ENCODE measurements around the gene CFAP107.

DNA sequence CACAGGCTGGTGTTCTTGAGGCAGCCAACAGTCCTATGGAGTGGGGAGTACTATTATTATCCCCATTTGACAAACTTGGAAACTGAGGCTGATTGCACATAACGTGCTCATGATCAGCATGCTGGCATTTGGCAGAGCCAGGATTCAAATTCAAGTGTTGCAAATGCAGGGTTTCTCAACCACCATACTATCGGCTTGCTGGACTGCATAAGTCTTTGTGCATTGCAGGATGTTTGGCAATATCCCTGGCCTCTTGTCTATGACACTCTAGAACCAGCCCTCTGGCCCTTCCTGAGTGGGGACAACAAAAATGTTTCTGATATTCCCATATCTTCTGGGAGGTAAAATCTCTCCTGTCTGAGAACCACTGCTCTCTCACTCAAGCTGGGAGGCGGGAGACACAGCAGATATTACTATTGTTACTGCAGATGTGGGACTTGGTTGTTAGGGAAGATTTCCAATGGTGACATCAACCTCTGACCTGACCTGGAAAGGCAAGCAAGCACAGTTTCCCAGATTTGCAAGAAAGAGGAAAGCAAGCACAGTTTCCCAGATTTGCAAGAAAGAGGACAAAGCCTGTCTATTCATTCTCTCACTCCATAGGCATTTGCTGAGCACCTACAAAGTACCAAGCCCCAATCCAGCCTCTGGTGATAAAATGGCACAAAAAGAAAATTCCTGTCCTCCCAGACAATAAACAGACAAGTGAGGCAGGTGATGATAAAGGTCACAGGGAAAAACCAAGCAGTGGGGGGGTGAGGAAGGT is 31.1 kb upstream of the CFAP107 start:
- TF ChIP-seq, protein P1, sequence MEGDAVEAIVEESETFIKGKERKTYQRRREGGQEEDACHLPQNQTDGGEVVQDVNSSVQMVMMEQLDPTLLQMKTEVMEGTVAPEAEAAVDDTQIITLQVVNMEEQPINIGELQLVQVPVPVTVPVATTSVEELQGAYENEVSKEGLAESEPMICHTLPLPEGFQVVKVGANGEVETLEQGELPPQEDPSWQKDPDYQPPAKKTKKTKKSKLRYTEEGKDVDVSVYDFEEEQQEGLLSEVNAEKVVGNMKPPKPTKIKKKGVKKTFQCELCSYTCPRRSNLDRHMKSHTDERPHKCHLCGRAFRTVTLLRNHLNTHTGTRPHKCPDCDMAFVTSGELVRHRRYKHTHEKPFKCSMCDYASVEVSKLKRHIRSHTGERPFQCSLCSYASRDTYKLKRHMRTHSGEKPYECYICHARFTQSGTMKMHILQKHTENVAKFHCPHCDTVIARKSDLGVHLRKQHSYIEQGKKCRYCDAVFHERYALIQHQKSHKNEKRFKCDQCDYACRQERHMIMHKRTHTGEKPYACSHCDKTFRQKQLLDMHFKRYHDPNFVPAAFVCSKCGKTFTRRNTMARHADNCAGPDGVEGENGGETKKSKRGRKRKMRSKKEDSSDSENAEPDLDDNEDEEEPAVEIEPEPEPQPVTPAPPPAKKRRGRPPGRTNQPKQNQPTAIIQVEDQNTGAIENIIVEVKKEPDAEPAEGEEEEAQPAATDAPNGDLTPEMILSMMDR (IDR thresholded peaks at IDR 0.05), result no peak
- no peak for TF ChIP-seq EZH2 (IDR thresholded peaks at IDR 0.05)
